T-cell (primary cell): ENCODE data around the gene LUC7L. TPM values are rescaled to one million over a fixed set of nuclear protein-coding genes. Genes with fewer than 3 reads are reported as not detected.
A peak's percentile ranks its signal among the peaks of the same experiment; 100 is the strongest.

Experiments used
- ATAC-seq, 4 experiments: fragments of 200-7000 bp in 3 of 4; fragments of 150-1000 bp in 1 of 4; cut with Tn5 transposase; replicated peaks in 1 of 4; 1 replicate in 3 of 4; 2 replicates in 1 of 4; pipeline ENCODE4 v1.10.0; 2021; ENCODE audit warnings: moderate library complexity in 3 of 4, mild to moderate bottlenecking in 2 of 4, moderate number of reproducible peaks in 1 of 4
- CTCF ChIA-PET, 2 donors: fragments of 300-600 bp; sonication (Branson Sonifier 250); formaldehyde crosslinking; loops; one replicate each; lab custom pipeline; 2022; ENCODE audit warnings: antibody characterized with exemption in 2 of 2; lab: Charles Lee
- POLR2A ChIA-PET, 2 donors: fragments of 300-600 bp; sonication (Branson Sonifier 250); formaldehyde crosslinking; loops; one replicate each; lab custom pipeline; 2022; ENCODE audit warnings: antibody characterized with exemption in 2 of 2; lab: Charles Lee
- DNase-seq, 35 experiments: peaks; one replicate each; pipeline versions ENCODE4 v3.0.0 to v3.0.0-alpha.2; 2013 to 2023
- H3K27ac ChIP-seq: one replicate; pipeline ENCODE4 v1.5.1; 2013; ENCODE audit warnings: low read length
- H3K27me3 ChIP-seq, 2 experiments: replicated peaks in 1 of 2; 1 replicate in 1 of 2; 2 replicates in 1 of 2; pipeline versions ENCODE4 v1.6.1 to v1.7.0; 2013; ENCODE audit warnings: low read length in 1 of 2, mixed read lengths in 1 of 2; ENCODE audit not compliant: control insufficient read depth in 2 of 2, insufficient read depth in 2 of 2; ENCODE audit errors: extremely low read depth in 1 of 2
- H3K36me3 ChIP-seq, 2 donors: 1 replicate in 1 of 2; 2 replicates in 1 of 2; pipeline versions ENCODE4 v1.6.1 to v1.7.0; 2013; ENCODE audit warnings: low read length in 1 of 2; ENCODE audit not compliant: control insufficient read depth in 2 of 2, insufficient read depth in 1 of 2; ENCODE audit errors: extremely low read depth in 1 of 2
- H3K4me1 ChIP-seq, 2 experiments: 1 replicate in 1 of 2; 2 replicates in 1 of 2; pipeline versions ENCODE4 v1.6.1 to v1.7.0; 2013; ENCODE audit warnings: low read length in 2 of 2, mixed read lengths in 1 of 2; ENCODE audit not compliant: insufficient read depth in 2 of 2, control insufficient read depth in 1 of 2; ENCODE audit errors: extremely low read depth in 1 of 2
- H3K4me3 ChIP-seq, 2 donors: 1 replicate in 1 of 2; 2 replicates in 1 of 2; pipeline versions ENCODE4 v1.5.1 to v1.7.0; 2013; ENCODE audit warnings: mild to moderate bottlenecking in 2 of 2, low read length in 1 of 2, moderate library complexity in 1 of 2; ENCODE audit not compliant: control insufficient read depth in 1 of 2; ENCODE audit errors: extremely low read depth in 1 of 2
- H3K9me3 ChIP-seq: 2 replicates; pipeline ENCODE4 v1.7.0; 2013
- H3K27ac Mint-ChIP-seq, 2 donors: one replicate each; pipeline ENCODE4 v1.8.0; 2020 to 2021; ENCODE audit warnings: mild to moderate bottlenecking in 2 of 2, mixed read lengths in 2 of 2
- H3K27me3 Mint-ChIP-seq, 2 donors: one replicate each; pipeline ENCODE4 v1.8.0; 2021 to 2022; ENCODE audit warnings: mixed read lengths in 2 of 2
- H3K36me3 Mint-ChIP-seq: one replicate; pipeline ENCODE4 v1.8.0; 2021; ENCODE audit warnings: mixed read lengths
- H3K4me1 Mint-ChIP-seq, 3 donors: one replicate each; pipeline ENCODE4 v1.8.0; 2020 to 2022; ENCODE audit warnings: mixed read lengths in 3 of 3, mild to moderate bottlenecking in 1 of 3
- H3K4me3 Mint-ChIP-seq, 3 donors: one replicate each; pipeline ENCODE4 v1.8.0; 2020 to 2022; ENCODE audit warnings: mild to moderate bottlenecking in 3 of 3, mixed read lengths in 3 of 3, moderate library complexity in 3 of 3
- H3K9me3 Mint-ChIP-seq, 3 donors: one replicate each; pipeline ENCODE4 v1.8.0; 2020 to 2022; ENCODE audit warnings: mixed read lengths in 3 of 3
- WGBS: methylation state at CpG from one replicate; pipeline ENCODE4 v1.1.5; 2013; ENCODE audit warnings: missing lambda C conversion rate; ENCODE audit not compliant: insufficient coverage; 5-methylcytosine and 5-hydroxymethylcytosine counted together
- total RNA-seq, 35 experiments: library from RNA in 6 of 35; stranded (reverse) in 6 of 35; fragments of 120-200 nt in 1 of 35; gene quantifications; one replicate each; pipeline versions ENCODE4 v1.2.1 to v1.2.4 and lab custom pipeline; 2013 to 2026

LUC7L gene
- total RNA-seq, 5 donors from 2014 or later (not counting 1 experiment from before 2014, with no cell fraction given) = 134 to 170 (median 158) TPM

DNA sequence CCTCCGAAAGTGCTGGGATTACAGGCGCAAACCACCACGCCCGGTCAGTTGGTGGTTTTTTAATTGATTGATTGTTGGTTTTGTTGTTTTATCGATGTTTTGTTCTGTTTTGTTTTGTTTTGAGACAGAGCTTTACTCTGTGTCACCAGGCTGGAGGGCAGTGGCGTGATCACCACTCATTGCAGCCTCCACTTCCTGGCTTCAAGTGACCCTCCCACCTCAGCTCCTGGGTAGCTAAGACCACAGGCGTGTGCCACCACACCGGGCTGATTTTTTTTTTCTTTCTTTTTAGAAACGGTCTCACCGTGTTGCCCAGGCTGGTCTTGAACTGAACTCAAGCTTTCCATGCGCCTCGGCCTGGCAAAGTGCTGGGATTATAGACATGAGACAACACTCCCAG, 17.8 kb upstream of the LUC7L start:
- DNase-seq = no peak
- no peaks in the 10 kb centered on the region for H3K9me3 ChIP-seq
- no peak for ATAC-seq
- ChIA-PET POLR2A (no interaction called here), CTCF (no interaction called here)
- WGBS = 93% methylated on average over 6 of the region's 12 CpGs
- no peak overlapping the region for H3K4me3 Mint-ChIP-seq
- peaks cover 10% of the 10 kb centered on the region for H3K36me3 Mint-ChIP-seq
- H3K9me3 Mint-ChIP-seq = no peaks in the 10 kb centered on the region
- peaks cover 0 to 11% (median 4%) of the 10 kb centered on the region in 3 donors for H3K4me1 Mint-ChIP-seq
- H3K27me3 ChIP-seq = no peaks in the 10 kb centered on the region
- H3K36me3 ChIP-seq = peaks cover 0 to 4% of the 10 kb centered on the region in 2 donors
- peaks cover 2 to 3% of the 10 kb centered on the region in 2 experiments for H3K4me1 ChIP-seq
- no peaks in the 10 kb centered on the region for H3K27me3 Mint-ChIP-seq
- H3K27ac Mint-ChIP-seq = peak overlapping the region in 1 of 2 donors; percentile 39
- H3K4me3 ChIP-seq = no peak overlapping the region
- H3K27ac ChIP-seq = no peak overlapping the region

DNA sequence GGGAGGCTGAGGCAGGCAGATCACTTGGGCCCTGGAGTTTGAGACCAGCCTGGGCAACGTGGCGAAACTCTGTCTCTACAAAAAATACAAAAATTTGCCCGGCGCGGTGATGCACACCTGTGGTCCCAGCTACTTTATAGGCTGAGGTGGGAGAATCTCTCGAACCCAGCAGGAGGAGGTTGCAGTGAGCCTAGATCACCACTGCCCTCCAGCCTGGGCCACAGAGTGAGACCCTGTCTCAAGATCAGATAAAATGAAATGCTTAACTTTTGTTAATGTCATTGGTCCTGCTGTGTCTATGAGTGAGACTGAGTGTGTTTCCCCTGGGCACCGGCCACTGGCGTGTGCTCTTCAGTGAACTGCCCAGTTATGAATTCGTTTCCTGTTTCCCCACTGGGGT, 15.9 kb upstream of the LUC7L start:
- Mint-ChIP-seq H3K27me3 (no peaks in the 10 kb centered on the region), H3K9me3 (no peaks in the 10 kb centered on the region), H3K36me3 (peaks cover 4% of the 10 kb centered on the region), H3K4me3 (no peak overlapping the region), H3K27ac (no peak overlapping the region), H3K4me1 (peaks cover 0 to 18% (median 9%) of the 10 kb centered on the region in 3 donors)
- DNase-seq (no peak), ATAC-seq (no peak)
- CTCF ChIA-PET = no interaction called here
- POLR2A ChIA-PET = no interaction called here
- H3K27ac ChIP-seq = no peak overlapping the region
- H3K9me3 ChIP-seq = no peaks in the 10 kb centered on the region
- H3K4me1 ChIP-seq = peaks cover 0 to 7% of the 10 kb centered on the region in 2 experiments
- H3K27me3 ChIP-seq = no peaks in the 10 kb centered on the region
- 100% methylated on average over 3 of the region's 9 CpGs for WGBS
- H3K4me3 ChIP-seq = no peak overlapping the region
- peaks cover 0 to 5% of the 10 kb centered on the region in 2 donors for H3K36me3 ChIP-seq

DNA sequence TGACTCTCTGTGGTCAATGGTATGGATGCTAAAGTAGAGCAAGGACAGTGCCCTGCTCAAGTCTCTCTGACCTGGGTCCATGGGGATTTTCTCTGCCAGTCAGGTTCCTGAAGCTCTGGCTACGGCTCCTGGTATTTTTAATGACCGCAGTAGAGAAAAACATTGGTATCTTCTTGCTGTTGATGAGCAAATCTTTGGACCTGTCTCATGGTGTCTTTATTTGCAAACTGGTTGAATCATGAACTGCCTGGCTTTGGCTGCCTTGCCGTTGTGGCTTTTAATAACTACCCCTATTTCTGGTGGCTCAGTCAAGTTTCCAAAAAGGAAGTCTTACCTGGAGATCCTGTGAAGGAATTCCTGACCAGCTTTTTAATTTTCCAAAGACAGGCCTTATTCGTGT, 14.1 kb upstream of the LUC7L start:
- 80% methylated on average over 1 of the region's 4 CpGs for WGBS
- DNase-seq = no peak

DNA sequence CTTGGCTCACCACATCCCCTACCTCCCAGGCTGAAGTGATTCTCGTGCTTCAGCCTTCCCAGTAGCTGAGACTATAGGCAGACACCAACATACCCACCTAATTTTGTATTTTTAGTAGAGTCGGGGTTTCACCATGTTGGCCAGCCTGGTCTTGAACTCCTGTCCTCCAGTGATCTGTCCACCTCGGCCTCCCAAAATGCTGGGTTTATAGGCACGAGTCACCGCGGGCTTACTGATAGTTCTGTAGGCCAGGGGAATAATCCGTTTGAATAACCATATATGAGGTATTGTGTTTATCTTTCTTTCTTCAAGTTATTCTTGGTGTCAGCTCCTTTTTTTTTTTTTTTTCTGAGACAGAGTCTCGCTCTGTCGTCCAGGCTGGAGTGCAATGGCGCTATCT, 13.0 kb upstream of the LUC7L start:
- H3K4me1 ChIP-seq = peaks cover 0 to 7% of the 10 kb centered on the region in 2 experiments
- Mint-ChIP-seq H3K36me3 (peaks cover 5% of the 10 kb centered on the region), H3K4me3 (no peak overlapping the region), H3K4me1 (peaks cover 0 to 24% (median 15%) of the 10 kb centered on the region in 3 donors), H3K9me3 (no peaks in the 10 kb centered on the region), H3K27ac (no peak overlapping the region), H3K27me3 (no peaks in the 10 kb centered on the region)
- peaks cover 0 to 4% of the 10 kb centered on the region in 2 donors for H3K36me3 ChIP-seq
- ChIA-PET CTCF (interaction anchor here in 1 of 2 donors (0.5 to 0.6 kb wide), 2 partner anchors 77 to 159 kb away, joined by 3 read pairs; partner anchors contain the start of gene DECR2), POLR2A (interaction anchor here (0.6 to 0.7 kb wide), 2 partner anchors 112 to 808 kb away, joined by 3 to 7 read pairs; no protein-coding TSS in a partner anchor)
- H3K4me3 ChIP-seq = no peak overlapping the region
- H3K27ac ChIP-seq = no peak overlapping the region
- H3K27me3 ChIP-seq = no peaks in the 10 kb centered on the region
- ATAC-seq (no peak), DNase-seq (no peak)
- 80% methylated on average over 1 of the region's 10 CpGs for WGBS
- H3K9me3 ChIP-seq = no peaks in the 10 kb centered on the region

More for the DNA sequence above, 14.1 kb upstream of the LUC7L start:
- H3K4me1 Mint-ChIP-seq = peaks cover 0 to 23% (median 15%) of the 10 kb centered on the region in 3 donors
- Histone ChIP-seq H3K4me1 (peaks cover 0 to 7% of the 10 kb centered on the region in 2 experiments), H3K9me3 (no peaks in the 10 kb centered on the region), H3K27me3 (no peaks in the 10 kb centered on the region), H3K27ac (no peak overlapping the region), H3K4me3 (no peak overlapping the region), H3K36me3 (peaks cover 0 to 4% of the 10 kb centered on the region in 2 donors)
- ATAC-seq = no peak
- peaks cover 3% of the 10 kb centered on the region for H3K36me3 Mint-ChIP-seq
- no peaks in the 10 kb centered on the region for H3K9me3 Mint-ChIP-seq
- H3K27me3 Mint-ChIP-seq = no peaks in the 10 kb centered on the region
- no peak overlapping the region for H3K27ac Mint-ChIP-seq
- H3K4me3 Mint-ChIP-seq = no peak overlapping the region
- CTCF ChIA-PET = no interaction called here
- POLR2A ChIA-PET = interaction anchor here in 1 of 2 donors (0.6 kb wide), 1 partner anchor 85 kb away, joined by 3 read pairs; no protein-coding TSS in a partner anchor

DNA sequence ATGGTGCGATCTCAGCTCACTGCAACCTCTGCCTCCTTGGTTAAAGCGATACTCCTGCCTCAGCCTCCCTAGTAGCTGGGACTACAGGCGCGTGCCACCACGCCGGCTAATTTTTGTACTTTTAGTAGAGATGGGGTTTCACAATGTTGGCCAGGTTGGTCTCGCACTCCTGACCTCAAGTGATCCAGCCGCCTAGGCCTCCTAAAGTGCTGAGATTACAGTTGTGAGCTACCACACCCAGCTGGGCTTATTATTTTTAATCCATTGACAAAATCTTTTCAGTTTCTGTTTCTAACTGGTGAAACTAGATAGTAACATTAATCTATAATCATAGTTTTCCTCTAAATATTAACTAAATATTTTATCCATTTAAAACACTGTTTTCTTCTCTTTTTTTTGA, 11.3 kb upstream of the LUC7L start:
- Mint-ChIP-seq H3K27me3 (no peaks in the 10 kb centered on the region), H3K4me3 (no peak overlapping the region), H3K4me1 (peaks cover 3 to 27% (median 16%) of the 10 kb centered on the region in 3 donors), H3K27ac (no peak overlapping the region), H3K36me3 (peaks cover 7% of the 10 kb centered on the region), H3K9me3 (no peaks in the 10 kb centered on the region)
- ChIA-PET POLR2A (no interaction called here), CTCF (interaction anchor here (0.7 kb wide), 2 partner anchors 12 to 472 kb away, joined by 3 to 6 read pairs; no protein-coding TSS in a partner anchor)
- Histone ChIP-seq H3K9me3 (no peaks in the 10 kb centered on the region), H3K36me3 (peaks cover 0 to 4% of the 10 kb centered on the region in 2 donors), H3K27ac (no peak overlapping the region), H3K4me1 (peaks cover 0 to 11% of the 10 kb centered on the region in 2 experiments), H3K27me3 (no peaks in the 10 kb centered on the region), H3K4me3 (no peak overlapping the region)
- DNase-seq (no peak), ATAC-seq (no peak)
- no CpG with 5 or more reads among the region's 8 CpGs for WGBS

DNA sequence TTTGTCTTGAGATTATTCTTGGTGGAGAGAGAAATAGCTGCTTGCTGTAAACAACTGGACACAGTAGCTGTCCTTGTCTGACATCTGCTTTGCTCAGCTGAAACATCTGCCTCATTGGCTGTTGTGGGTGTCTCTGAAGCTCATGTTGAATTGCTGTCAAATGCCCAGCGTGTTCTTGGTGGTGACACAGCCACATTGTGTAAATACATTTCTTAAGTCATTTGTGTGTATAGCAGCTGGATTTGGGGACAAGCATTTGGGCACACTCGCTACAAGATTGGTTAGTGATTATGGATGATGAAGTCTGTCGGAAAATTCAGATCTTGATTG, 10.7 kb upstream of the LUC7L start:
- H3K4me3 Mint-ChIP-seq = no peak overlapping the region
- H3K4me1 Mint-ChIP-seq = peaks cover 9 to 34% (median 20%) of the 10 kb centered on the region in 3 donors
- H3K36me3 Mint-ChIP-seq = peaks cover 4% of the 10 kb centered on the region
- POLR2A ChIA-PET = no interaction called here
- Histone ChIP-seq H3K27me3 (no peaks in the 10 kb centered on the region), H3K27ac (no peak overlapping the region), H3K4me3 (no peak overlapping the region), H3K36me3 (peaks cover 0 to 4% of the 10 kb centered on the region in 2 donors), H3K9me3 (no peaks in the 10 kb centered on the region), H3K4me1 (peaks cover 0 to 17% of the 10 kb centered on the region in 2 experiments)
- ATAC-seq (no peak), DNase-seq (no peak)
- H3K27ac Mint-ChIP-seq = no peak overlapping the region
- CTCF ChIA-PET = interaction anchor here (0.7 kb wide), 2 partner anchors 11 to 473 kb away, joined by 3 to 6 read pairs; no protein-coding TSS in a partner anchor
- WGBS = 100% methylated on average over 1 of the region's 3 CpGs
- H3K27me3 Mint-ChIP-seq = no peaks in the 10 kb centered on the region
- H3K9me3 Mint-ChIP-seq = no peaks in the 10 kb centered on the region
